ENCODE results near the gene PTGR2.
"Not testable (repeated sequence)": the region's sequence is repeated elsewhere in the genome, so short reads cannot be mapped to it uniquely, and the experiment has no call there.

PTGR2 gene

GRCh38 chr14:73833034-73833433, 18.6 kb upstream of the PTGR2 start:
- Histone ChIP-seq H3K27me3 (ENCODE audit: low read length) (no peaks in the 10 kb centered on the region), H3K9ac (ENCODE audit: low read length) (no peak overlapping the region), H3K9me2 (replicated peaks; ENCODE audit: insufficient read depth, low read length) (no peaks in the 10 kb centered on the region), H3K9me3 (ENCODE audit: insufficient read depth, low read length) (no peaks in the 10 kb centered on the region), H3K27ac (ENCODE audit: low read depth, low read length) (no peak overlapping the region), H3K4me3 (ENCODE audit: insufficient read depth, low read length, poor library complexity, severe bottlenecking) (no peak overlapping the region), H2AFZ (ENCODE audit: low read depth, low read length, severe bottlenecking) (no peak overlapping the region), H3F3A (ENCODE audit: insufficient read depth) (no peaks in the 10 kb centered on the region), H3K4me2 (ENCODE audit: low read depth, low read length, poor library complexity, severe bottlenecking) (no peak overlapping the region), H3K36me3 (ENCODE audit: low read length) (no peaks in the 10 kb centered on the region), H4K20me1 (ENCODE audit: low read depth, low read length) (no peaks in the 10 kb centered on the region), H3K79me2 (ENCODE audit: insufficient read depth, low read length) (no peaks in the 10 kb centered on the region)
- no peak for TF ChIP-seq CTCF (IDR thresholded peaks at IDR 0.05; ENCODE audit: insufficient read depth, low read length, poor library complexity, severe bottlenecking)
- no peak for TF ChIP-seq EZH2phosphoT487 (conservative IDR thresholded peaks at IDR 0.05; ENCODE audit: low read length)

GRCh38 chr14:73833530-73834260, 17.9 kb upstream of the PTGR2 start:
- Histone ChIP-seq H3K9me2 (replicated peaks; ENCODE audit: insufficient read depth, low read length) (no peaks in the 10 kb centered on the region), H3F3A (ENCODE audit: insufficient read depth) (no peaks in the 10 kb centered on the region), H3K4me2 (ENCODE audit: low read depth, low read length, poor library complexity, severe bottlenecking) (no peak overlapping the region), H2AFZ (ENCODE audit: low read depth, low read length, severe bottlenecking) (no peak overlapping the region), H3K27ac (ENCODE audit: low read depth, low read length) (no peak overlapping the region), H3K4me3 (ENCODE audit: insufficient read depth, low read length, poor library complexity, severe bottlenecking) (no peak overlapping the region), H3K79me2 (ENCODE audit: insufficient read depth, low read length) (no peaks in the 10 kb centered on the region), H3K36me3 (ENCODE audit: low read length) (no peaks in the 10 kb centered on the region), H3K9me3 (ENCODE audit: insufficient read depth, low read length) (no peaks in the 10 kb centered on the region), H4K20me1 (ENCODE audit: low read depth, low read length) (no peaks in the 10 kb centered on the region), H3K9ac (ENCODE audit: low read length) (no peak overlapping the region), H3K27me3 (ENCODE audit: low read length) (no peaks in the 10 kb centered on the region)
- TF ChIP-seq CTCF (IDR thresholded peaks at IDR 0.05; ENCODE audit: insufficient read depth, low read length, poor library complexity, severe bottlenecking) (no peak), EZH2phosphoT487 (conservative IDR thresholded peaks at IDR 0.05; ENCODE audit: low read length) (no peak)

GRCh38 chr14:73834261-73834625, 17.4 kb upstream of the PTGR2 start:
- no peak for TF ChIP-seq EZH2phosphoT487 (conservative IDR thresholded peaks at IDR 0.05; ENCODE audit: low read length)
- TF ChIP-seq CTCF (IDR thresholded peaks at IDR 0.05; ENCODE audit: insufficient read depth, low read length, poor library complexity, severe bottlenecking) = no peak
- no peaks in the 10 kb centered on the region for H3F3A ChIP-seq (ENCODE audit: insufficient read depth)
- H3K9ac ChIP-seq (ENCODE audit: low read length) = no peak overlapping the region
- no peaks in the 10 kb centered on the region for H3K79me2 ChIP-seq (ENCODE audit: insufficient read depth, low read length)
- no peak overlapping the region for H3K27ac ChIP-seq (ENCODE audit: low read depth, low read length)
- H4K20me1 ChIP-seq (ENCODE audit: low read depth, low read length) = no peaks in the 10 kb centered on the region
- no peaks in the 10 kb centered on the region for H3K9me3 ChIP-seq (ENCODE audit: insufficient read depth, low read length)
- no peaks in the 10 kb centered on the region for H3K36me3 ChIP-seq (ENCODE audit: low read length)
- H3K4me2 ChIP-seq (ENCODE audit: low read depth, low read length, poor library complexity, severe bottlenecking) = no peak overlapping the region
- no peak overlapping the region for H3K4me3 ChIP-seq (ENCODE audit: insufficient read depth, low read length, poor library complexity, severe bottlenecking)
- H3K9me2 ChIP-seq (replicated peaks; ENCODE audit: insufficient read depth, low read length) = no peaks in the 10 kb centered on the region
- H2AFZ ChIP-seq (ENCODE audit: low read depth, low read length, severe bottlenecking) = no peak overlapping the region
- no peaks in the 10 kb centered on the region for H3K27me3 ChIP-seq (ENCODE audit: low read length)

- H3K4me2 ChIP-seq (ENCODE audit: low read depth, low read length, poor library complexity, severe bottlenecking); H3K4me3 ChIP-seq (ENCODE audit: insufficient read depth, low read length, poor library complexity, severe bottlenecking); H3F3A ChIP-seq (ENCODE audit: insufficient read depth); H3K9me2 ChIP-seq (replicated peaks; ENCODE audit: insufficient read depth, low read length); H4K20me1 ChIP-seq (ENCODE audit: low read depth, low read length); H3K27ac ChIP-seq (ENCODE audit: low read depth, low read length); H3K9me3 ChIP-seq (ENCODE audit: insufficient read depth, low read length); H3K36me3 ChIP-seq (ENCODE audit: low read length); H3K9ac ChIP-seq (ENCODE audit: low read length); H3K27me3 ChIP-seq (ENCODE audit: low read length); H3K79me2 ChIP-seq (ENCODE audit: insufficient read depth, low read length); H2AFZ ChIP-seq (ENCODE audit: low read depth, low read length, severe bottlenecking): not testable (repeated sequence)
Measured at GRCh38 chr14:73838293-73839034, 13.2 kb upstream of the PTGR2 start.

Data from SU-DHL-6 (cell line).